HuH-7 (cell line): ENCODE measurements around the gene BUB1B.

ENCODE experiments used
- DNase-seq: peaks from one replicate; pipeline ENCODE4 v3.0.0; 2011; ENCODE audit warnings: low spot score

Gene BUB1B

GRCh38 chr15:40183636-40184463, 23.0 kb downstream of the BUB1B start:
- DNase-seq, result no peak

- no peak for DNase-seq
These were observed 29.7 kb downstream of the BUB1B start for GRCh38 chr15:40190591-40190990.

GRCh38 chr15:40192942-40193341, 32.1 kb downstream of the BUB1B start:
- DNase-seq, result no peak

GRCh38 chr15:40197434-40197833, 36.6 kb downstream of the BUB1B start:
- no peak for DNase-seq

GRCh38 chr15:40198355-40199085, 37.7 kb downstream of the BUB1B start:
- no peak for DNase-seq

GRCh38 chr15:40204100-40204499, 43.2 kb downstream of the BUB1B start:
- no peak for DNase-seq

GRCh38 chr15:40217166-40217824, 56.4 kb downstream of the BUB1B start:
- DNase-seq, result peak; percentile 44

GRCh38 chr15:40219801-40220200, 58.9 kb downstream of the BUB1B start:
- no peak for DNase-seq

- no peak for DNase-seq
These were observed 61.3 kb downstream of the BUB1B start for GRCh38 chr15:40222131-40222530.

- DNase-seq, result no peak
These were observed 65.9 kb downstream of the BUB1B start for GRCh38 chr15:40226736-40227135.

GRCh38 chr15:40229316-40229715, 68.4 kb downstream of the BUB1B start:
- DNase-seq, result no peak

GRCh38 chr15:40229956-40230355, 69.1 kb downstream of the BUB1B start:
- no peak for DNase-seq

- no peak for DNase-seq
These were observed 71.8 kb downstream of the BUB1B start for GRCh38 chr15:40232625-40233070.

- DNase-seq, result no peak
These were observed 73.1 kb downstream of the BUB1B start for GRCh38 chr15:40233727-40234577.

GRCh38 chr15:40234783-40235182, 73.9 kb downstream of the BUB1B start:
- no peak for DNase-seq

- no peak for DNase-seq
These were observed 74.5 kb downstream of the BUB1B start for GRCh38 chr15:40235201-40235885.

- DNase-seq, result peak; percentile 40
These were observed 77.9 kb downstream of the BUB1B start, which contains the start of gene PAK6 for GRCh38 chr15:40238532-40239403. Gene PAK6 (plus strand): TSS chr15:40239063. CDS start chr15:40264786, 25,723 bp downstream.

- DNase-seq, result no peak
These were observed 78.5 kb downstream of the BUB1B start for GRCh38 chr15:40239404-40239692.

- no peak for DNase-seq
These were observed 79.1 kb downstream of the BUB1B start for GRCh38 chr15:40239693-40240618.
